Neural cell (in vitro differentiated cells): ENCODE data around the gene LRRC1. TPM values are rescaled to one million over a fixed set of nuclear protein-coding genes. Genes with fewer than 3 reads are reported as not detected.
A peak's percentile ranks its signal among the peaks of the same experiment; 100 is the strongest.

Experiments
- H2AFZ ChIP-seq: fragments of 200-600, 300-800 bp; sonication (generic), shearing (Covaris generic); 2 replicates; pipeline ENCODE4 v1.6.0; 2014; ENCODE audit warnings: low read depth, mild to moderate bottlenecking, antibody characterized with exemption, low read length, moderate library complexity
- H3F3A ChIP-seq: fragments of 200-600 bp; shearing (Covaris generic); 2 replicates; pipeline ENCODE4 v1.6.1; 2016; ENCODE audit warnings: mild to moderate bottlenecking, moderate library complexity, mixed read lengths, antibody characterized with exemption, low read length; ENCODE audit not compliant: insufficient read depth, poor library complexity, severe bottlenecking
- H3K27ac ChIP-seq: fragments of 200-600, 300-800 bp; sonication (generic), shearing (Covaris generic); 2 replicates; pipeline ENCODE4 v1.5.1; 2014; ENCODE audit warnings: mild to moderate bottlenecking, low read length, moderate library complexity
- H3K27me3 ChIP-seq: fragments of 300-800, 200-600 bp; sonication (generic), shearing (Covaris generic); 2 replicates; pipeline ENCODE4 v1.6.0; 2014; ENCODE audit warnings: mild to moderate bottlenecking, low read depth, low read length, moderate library complexity; ENCODE audit not compliant: insufficient read depth
- H3K36me3 ChIP-seq: fragments of 300-800, 200-600 bp; sonication (generic), shearing (Covaris generic); 2 replicates; pipeline ENCODE4 v1.5.1; 2014; ENCODE audit warnings: mild to moderate bottlenecking, antibody characterized with exemption, low read length, moderate library complexity; ENCODE audit not compliant: insufficient read depth
- H3K4me2 ChIP-seq: fragments of 300-800, 200-600 bp; sonication (generic), shearing (Covaris generic); 2 replicates; pipeline ENCODE4 v1.6.0; 2014; ENCODE audit warnings: mild to moderate bottlenecking, low read length
- H3K4me3 ChIP-seq: fragments of 300-800, 200-600 bp; sonication (generic), shearing (Covaris generic); 2 replicates; pipeline ENCODE4 v1.5.1; 2014; ENCODE audit warnings: mild to moderate bottlenecking, low read length, moderate library complexity
- H3K79me2 ChIP-seq: fragments of 200-600 bp; shearing (Covaris generic); replicated peaks from 2 replicates; pipeline ENCODE4 v1.6.0; 2014; ENCODE audit warnings: mild to moderate bottlenecking, low read length, moderate library complexity; ENCODE audit not compliant: insufficient read depth
- H3K9ac ChIP-seq: fragments of 300-800, 200-600 bp; sonication (generic), shearing (Covaris generic); 2 replicates; pipeline ENCODE4 v1.6.1; 2016; ENCODE audit warnings: mild to moderate bottlenecking, low read length, mixed read lengths
- H3K9me2 ChIP-seq: fragments of 200-600 bp; shearing (Covaris generic); 2 replicates; pipeline ENCODE4 v1.6.1; 2016; ENCODE audit warnings: mild to moderate bottlenecking, low read length, mixed read lengths; ENCODE audit not compliant: insufficient read depth
- H3K9me3 ChIP-seq: fragments of 200-600, 300-800 bp; sonication (generic), shearing (Covaris generic); 2 replicates; pipeline ENCODE4 v1.6.1; 2016; ENCODE audit warnings: mild to moderate bottlenecking, mixed run types, low read length, moderate library complexity, mixed read lengths
- H4K20me1 ChIP-seq: fragments of 200-600 bp; shearing (Covaris generic); 2 replicates; pipeline ENCODE4 v1.6.1; 2016; ENCODE audit warnings: mild to moderate bottlenecking, mixed run types; ENCODE audit not compliant: insufficient read depth
- CTCF ChIP-seq: fragments of 450-650 bp; IDR thresholded peaks from 2 replicates; pipeline ENCODE4 v1.5.1; 2014; ENCODE audit warnings: antibody characterized with exemption, mild to moderate bottlenecking, moderate library complexity; ENCODE audit not compliant: poor library complexity, severe bottlenecking
- EP300 ChIP-seq: fragments of 450-650 bp; conservative IDR thresholded peaks from 2 replicates; pipeline ENCODE4 v1.6.1; 2014; ENCODE audit warnings: antibody characterized with exemption, mild to moderate bottlenecking, moderate library complexity; ENCODE audit not compliant: poor library complexity, severe bottlenecking
- EZH2 ChIP-seq: fragments of 200-600, 300-800 bp; shearing (Covaris generic), sonication (generic); IDR thresholded peaks from 2 replicates; pipeline ENCODE4 v1.6.1; 2014; ENCODE audit warnings: antibody characterized with exemption, low read length, borderline replicate concordance, mild to moderate bottlenecking; ENCODE audit not compliant: insufficient read depth, poor library complexity, severe bottlenecking
- POLR2AphosphoS5 ChIP-seq: IDR thresholded peaks from 2 replicates; pipeline ENCODE4 v1.6.1; 2012
- RAD21 ChIP-seq: fragments of 450-650 bp; conservative IDR thresholded peaks from 2 replicates; pipeline ENCODE4 v1.6.1; 2014; ENCODE audit warnings: antibody characterized with exemption, mild to moderate bottlenecking, moderate library complexity
- REST ChIP-seq: IDR thresholded peaks from 2 replicates; pipeline ENCODE4 v1.6.1; 2012; ENCODE audit warnings: borderline replicate concordance
- SMC3 ChIP-seq: fragments of 450-650 bp; conservative IDR thresholded peaks from 2 replicates; pipeline ENCODE4 v1.6.1; 2014; ENCODE audit warnings: antibody characterized with exemption, mild to moderate bottlenecking, moderate library complexity; ENCODE audit not compliant: poor library complexity
- TAF1 ChIP-seq: IDR thresholded peaks from 2 replicates; pipeline ENCODE4 v1.6.1; 2012; ENCODE audit warnings: low read depth
- polyA plus RNA-seq: library from polyadenylated mRNA; depleted of rRNA; stranded (reverse); fragments of >200 nt; gene quantifications from 2 replicates; pipeline ENCODE4 v1.2.3, GENCODE V29; 2014

The LRRC1 gene
- polyA plus RNA-seq, 1 donor from 2014 or later = 21.2 TPM

GRCh38 chr6:53797304-53797703, 2.5 kb downstream of the LRRC1 start:
- H3K9me3 ChIP-seq = no peaks in the 10 kb centered on the region
- peaks cover 61% of the 10 kb centered on the region for H3K79me2 ChIP-seq
- no peaks in the 10 kb centered on the region for H4K20me1 ChIP-seq
- H3K4me3 ChIP-seq = peak overlapping the region; percentile 92
- no peak for TF ChIP-seq CTCF
- no peak for TF ChIP-seq SMC3
- no peak for TF ChIP-seq EP300
- TF ChIP-seq POLR2AphosphoS5 = no peak
- TF ChIP-seq RAD21 = no peak
- no peak for TF ChIP-seq REST
- H2AFZ ChIP-seq = no peak overlapping the region
- H3K9ac ChIP-seq = no peak overlapping the region
- no peaks in the 10 kb centered on the region for H3K9me2 ChIP-seq
- H3K27ac ChIP-seq = no peak overlapping the region
- H3K4me2 ChIP-seq = peak overlapping the region; percentile 80
- no peaks in the 10 kb centered on the region for H3F3A ChIP-seq
- no peaks in the 10 kb centered on the region for H3K27me3 ChIP-seq
- no peaks in the 10 kb centered on the region for H3K36me3 ChIP-seq

GRCh38 chr6:53799340-53799739, 4.5 kb downstream of the LRRC1 start:
- Histone ChIP-seq H3K4me2 (no peak overlapping the region), H3K9me2 (no peaks in the 10 kb centered on the region), H3F3A (no peaks in the 10 kb centered on the region), H2AFZ (no peak overlapping the region), H3K4me3 (no peak overlapping the region), H3K79me2 (peaks cover 79% of the 10 kb centered on the region), H3K9ac (no peak overlapping the region), H3K27ac (no peak overlapping the region), H3K27me3 (no peaks in the 10 kb centered on the region), H4K20me1 (no peaks in the 10 kb centered on the region), H3K36me3 (no peaks in the 10 kb centered on the region), H3K9me3 (no peaks in the 10 kb centered on the region)
- TF ChIP-seq POLR2AphosphoS5 = no peak
- TF ChIP-seq EZH2 = no peak

GRCh38 chr6:53801022-53801421, 6.2 kb downstream of the LRRC1 start:
- no peak overlapping the region for H3K4me2 ChIP-seq
- H2AFZ ChIP-seq = no peak overlapping the region
- peaks cover 73% of the 10 kb centered on the region for H3K79me2 ChIP-seq
- no peak overlapping the region for H3K27ac ChIP-seq
- H3K9ac ChIP-seq = no peak overlapping the region
- no peaks in the 10 kb centered on the region for H3F3A ChIP-seq
- no peak for TF ChIP-seq RAD21
- TF ChIP-seq EP300 = no peak
- TF ChIP-seq SMC3 = no peak
- TF ChIP-seq EZH2 = no peak
- TF ChIP-seq REST = no peak
- TF ChIP-seq POLR2AphosphoS5 = no peak
- no peak for TF ChIP-seq TAF1
- no peaks in the 10 kb centered on the region for H3K36me3 ChIP-seq
- H3K4me3 ChIP-seq = no peak overlapping the region
- no peaks in the 10 kb centered on the region for H3K9me2 ChIP-seq
- no peaks in the 10 kb centered on the region for H3K9me3 ChIP-seq
- no peaks in the 10 kb centered on the region for H3K27me3 ChIP-seq
- no peaks in the 10 kb centered on the region for H4K20me1 ChIP-seq
